GM19023 (cell line): Measurements from ENCODE around the gene H6PD.

Experiments used
- ATAC-seq: cut with Tn5 transposase; IDR thresholded peaks from one replicate; pipeline ENCODE4 v1.9.1; 2021; ENCODE audit warnings: mild to moderate bottlenecking, moderate library complexity; ENCODE audit not compliant: unreplicated experiment

Gene H6PD

GRCh38 chr1:9256332-9256731, 21.8 kb downstream of the H6PD start:
- ATAC-seq, result no peak

- no peak for ATAC-seq
Measured at GRCh38 chr1:9257851-9258250, 23.3 kb downstream of the H6PD start.

- no peak for ATAC-seq
Measured at GRCh38 chr1:9258629-9259028, 24.1 kb downstream of the H6PD start.

GRCh38 chr1:9260059-9260766, 25.6 kb downstream of the H6PD start:
- ATAC-seq, result no peak

GRCh38 chr1:9261496-9261895, 26.9 kb downstream of the H6PD start:
- ATAC-seq, result no peak

GRCh38 chr1:9262096-9262986, 27.8 kb downstream of the H6PD start:
- no peak for ATAC-seq

- ATAC-seq, result no peak
Measured at GRCh38 chr1:9263276-9263855, 28.8 kb downstream of the H6PD start.

- no peak for ATAC-seq
Measured at GRCh38 chr1:9263984-9264872, 29.7 kb downstream of the H6PD start.

GRCh38 chr1:9265037-9265436, 30.5 kb downstream of the H6PD start:
- ATAC-seq, result no peak

- no peak for ATAC-seq
Measured at GRCh38 chr1:9265968-9266367, 31.4 kb downstream of the H6PD start.

GRCh38 chr1:9267352-9267686, 32.7 kb downstream of the H6PD start:
- ATAC-seq, result no peak

GRCh38 chr1:9267827-9268581, 33.4 kb downstream of the H6PD start:
- no peak for ATAC-seq

- ATAC-seq, result no peak
Measured at GRCh38 chr1:9269078-9269501, 34.5 kb downstream of the H6PD start.

GRCh38 chr1:9269721-9270120, 35.1 kb downstream of the H6PD start:
- ATAC-seq, result no peak

GRCh38 chr1:9270290-9270883, 35.8 kb downstream of the H6PD start:
- ATAC-seq, result no peak

- ATAC-seq, result no peak
Measured at GRCh38 chr1:9271283-9271682, 36.7 kb downstream of the H6PD start.

- no peak for ATAC-seq
Measured at GRCh38 chr1:9271861-9272595, 37.5 kb downstream of the H6PD start.

- ATAC-seq, result no peak
Measured at GRCh38 chr1:9273177-9273576, 38.6 kb downstream of the H6PD start.

- ATAC-seq, result no peak
Measured at GRCh38 chr1:9275161-9275560, 40.6 kb downstream of the H6PD start.
